GM21390 (cell line): ENCODE data around the gene NHS.

Experiments used
- ATAC-seq: cut with Tn5 transposase; IDR thresholded peaks from one replicate; pipeline ENCODE4 v1.9.1; 2021; ENCODE audit not compliant: unreplicated experiment

NHS gene

GRCh38 chrX:17616936-17617335 lies 241.9 kb downstream of the NHS start:
- no peak for ATAC-seq

DNA sequence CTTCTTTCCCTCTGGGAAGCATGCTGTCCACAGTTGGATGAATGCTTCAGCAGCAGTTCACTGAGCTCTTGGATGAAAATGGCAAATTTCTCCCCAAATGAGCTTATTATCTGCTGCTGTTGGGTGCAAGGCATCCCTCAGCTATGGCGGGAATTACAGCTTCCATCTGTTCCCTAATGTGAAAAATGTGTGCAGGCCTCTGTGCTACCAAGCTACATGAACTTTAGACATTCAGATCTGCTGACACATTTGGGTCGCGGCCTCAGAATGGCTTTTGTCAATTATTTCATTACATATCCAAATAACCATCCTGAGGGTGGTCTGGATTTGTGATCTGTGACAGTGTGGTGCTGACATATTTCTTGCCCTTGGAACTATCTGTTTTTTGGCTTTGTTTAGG lies 242.8 kb downstream of the NHS start:
- ATAC-seq, result no peak

GRCh38 chrX:17621566-17622270 lies 246.7 kb downstream of the NHS start:
- ATAC-seq, result no peak

DNA sequence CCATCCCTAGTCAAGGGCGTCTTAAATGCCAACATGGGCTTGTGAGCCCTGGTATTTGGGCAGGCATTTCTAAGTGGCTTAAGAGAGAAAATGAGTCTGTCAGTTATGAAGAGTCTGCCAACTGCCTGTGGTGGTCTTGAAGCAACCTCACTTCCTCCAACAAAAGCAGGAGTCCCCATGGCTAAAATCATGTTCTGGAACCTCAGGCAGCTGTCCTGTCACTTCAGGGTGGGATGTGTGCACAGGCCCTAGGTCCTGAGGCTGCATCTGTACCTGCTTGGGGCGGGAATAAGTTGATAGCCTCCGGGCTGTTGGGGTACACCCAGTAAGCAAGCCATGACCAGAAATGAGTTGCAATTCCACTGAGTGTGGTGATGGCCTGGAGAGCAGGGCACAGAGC lies 247.3 kb downstream of the NHS start:
- ATAC-seq, result no peak

GRCh38 chrX:17623750-17624149 lies 248.8 kb downstream of the NHS start:
- ATAC-seq, result no peak

- ATAC-seq, result no peak
These were observed 252.0 kb downstream of the NHS start for GRCh38 chrX:17627026-17627425.

GRCh38 chrX:17628976-17629375 lies 254.0 kb downstream of the NHS start:
- no peak for ATAC-seq

GRCh38 chrX:17629519-17629918 lies 254.5 kb downstream of the NHS start:
- no peak for ATAC-seq

- ATAC-seq, result no peak
These were observed 256.6 kb downstream of the NHS start for GRCh38 chrX:17631647-17632046.

DNA sequence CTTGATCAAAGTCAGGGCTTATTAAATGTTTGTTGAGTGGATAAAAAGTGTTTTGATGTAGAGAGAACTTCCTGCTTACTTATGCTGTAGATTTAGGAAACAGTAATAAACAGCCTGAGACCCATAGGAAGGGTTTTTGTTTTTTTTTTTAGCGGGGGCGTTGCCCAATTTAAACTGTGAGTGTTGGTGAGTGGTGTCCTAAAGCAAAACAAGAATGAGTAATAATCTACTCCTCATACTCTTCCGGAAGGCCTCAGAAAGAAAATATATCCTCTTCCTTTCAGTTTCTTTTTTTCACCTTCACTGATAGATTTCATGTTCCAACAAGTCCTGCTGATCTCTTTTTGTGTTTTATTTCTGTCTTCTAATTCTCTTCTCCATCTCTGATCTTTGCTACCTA lies 257.9 kb downstream of the NHS start:
- ATAC-seq, result peak; percentile 80

DNA sequence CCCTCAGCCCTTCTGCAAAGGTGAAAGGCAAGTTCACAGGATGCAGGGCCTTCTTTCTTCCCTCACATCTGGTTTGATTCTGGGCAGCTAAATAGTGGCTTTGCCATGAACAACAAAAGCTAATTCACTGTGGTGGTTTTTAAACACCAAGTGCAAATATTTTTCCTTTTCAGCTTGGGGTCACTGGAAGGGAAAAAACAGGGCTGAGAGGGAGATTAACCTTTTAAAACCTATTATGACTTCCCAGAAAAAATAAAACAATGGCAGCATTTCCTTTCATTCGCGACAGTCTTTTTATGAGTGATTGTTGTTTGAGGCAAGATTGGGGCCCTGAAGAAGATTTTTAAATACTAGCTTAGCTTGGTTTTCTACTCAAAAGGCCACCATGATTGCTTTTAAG lies 258.5 kb downstream of the NHS start:
- no peak for ATAC-seq

- ATAC-seq, result no peak
These were observed 259.7 kb downstream of the NHS start for GRCh38 chrX:17634542-17635207.

- ATAC-seq, result no peak
These were observed 260.2 kb downstream of the NHS start for GRCh38 chrX:17635231-17635630.

- no peak for ATAC-seq
These were observed 262.2 kb downstream of the NHS start for GRCh38 chrX:17637235-17637634.

GRCh38 chrX:17638731-17639130 lies 263.7 kb downstream of the NHS start:
- no peak for ATAC-seq

DNA sequence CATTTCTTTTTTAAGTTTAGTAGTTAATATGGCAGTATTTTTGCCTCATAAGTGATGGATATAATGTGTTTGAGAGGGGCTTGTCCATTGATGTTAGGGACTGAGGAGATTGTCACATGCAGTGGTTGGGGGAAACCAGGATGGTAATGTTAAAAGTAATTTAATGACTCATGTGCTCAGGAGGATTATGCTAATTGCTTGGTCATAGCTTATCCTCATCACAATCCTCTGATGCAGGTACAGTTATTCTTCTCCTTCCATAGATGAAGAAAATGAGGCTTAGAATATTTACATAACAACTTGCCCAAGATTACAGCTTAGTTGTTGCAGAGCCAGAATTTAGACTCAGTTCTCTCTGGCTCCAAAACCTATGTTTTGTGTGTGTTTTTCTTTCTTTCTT lies 267.9 kb downstream of the NHS start:
- ATAC-seq, result no peak

- ATAC-seq, result no peak
These were observed 268.5 kb downstream of the NHS start for GRCh38 chrX:17643528-17643927.

DNA sequence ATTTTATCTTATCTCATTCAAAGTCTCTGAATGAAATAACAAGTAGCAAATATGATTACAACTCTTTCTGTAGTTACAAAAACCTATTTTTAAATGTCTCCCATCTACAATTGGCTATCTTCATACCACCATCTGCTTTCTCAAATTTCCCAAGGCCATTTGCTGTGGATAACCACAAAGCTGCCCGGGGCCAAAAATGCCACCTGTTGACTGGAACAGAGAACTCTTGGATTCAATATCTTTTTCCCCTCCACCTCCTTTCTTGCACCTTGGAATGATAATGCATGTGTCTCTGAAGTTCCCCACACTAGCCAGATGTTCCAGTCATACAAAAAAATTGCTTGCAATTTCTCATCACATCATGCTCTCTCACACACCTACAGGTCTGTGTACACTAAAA lies 269.0 kb downstream of the NHS start:
- no peak for ATAC-seq

- no peak for ATAC-seq
These were observed 279.1 kb downstream of the NHS start for GRCh38 chrX:17654116-17654515.

DNA sequence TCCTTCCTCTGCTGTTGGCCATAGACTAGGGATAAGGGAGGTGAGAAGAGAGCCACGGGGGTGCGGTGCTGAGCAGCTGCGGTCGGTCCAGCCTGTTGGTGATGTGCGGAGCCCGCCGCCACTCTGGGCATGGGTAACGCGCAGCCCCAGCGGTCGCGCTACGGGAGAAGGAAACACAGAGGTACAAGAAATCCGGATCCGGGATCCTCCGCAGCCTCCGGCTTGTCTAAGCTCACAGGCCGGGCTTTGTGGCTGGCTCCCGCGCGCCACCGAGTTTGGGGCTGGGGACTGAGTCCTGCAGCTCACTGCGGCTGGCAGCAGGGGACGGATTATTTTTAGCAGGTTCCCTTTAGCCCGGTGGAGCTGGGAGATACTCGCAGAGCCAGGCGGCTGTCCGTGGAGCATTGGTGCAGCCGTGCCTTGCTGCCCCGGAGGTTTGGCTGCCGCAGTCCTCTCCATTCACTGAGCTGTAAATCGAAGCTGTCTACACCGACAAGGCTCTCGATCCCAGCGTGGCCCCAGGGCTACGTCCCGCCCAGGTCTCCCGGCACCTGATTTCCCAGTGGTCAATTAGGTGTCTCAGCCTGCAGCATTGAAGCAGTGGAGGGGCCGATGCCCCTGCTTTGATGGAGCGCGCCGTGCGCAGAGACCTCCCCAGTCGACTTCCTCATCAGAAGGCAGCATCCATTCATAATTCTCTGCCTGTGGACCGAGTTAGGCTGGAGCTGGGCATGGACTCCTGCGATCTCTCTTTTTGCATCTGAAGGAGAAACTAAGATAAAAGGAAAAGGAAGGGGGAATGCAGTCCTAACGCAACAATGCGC lies 280.4 kb downstream of the NHS start:
- ATAC-seq, result no peak

- ATAC-seq, result no peak
These were observed 281.0 kb downstream of the NHS start for GRCh38 chrX:17656035-17656418.

DNA sequence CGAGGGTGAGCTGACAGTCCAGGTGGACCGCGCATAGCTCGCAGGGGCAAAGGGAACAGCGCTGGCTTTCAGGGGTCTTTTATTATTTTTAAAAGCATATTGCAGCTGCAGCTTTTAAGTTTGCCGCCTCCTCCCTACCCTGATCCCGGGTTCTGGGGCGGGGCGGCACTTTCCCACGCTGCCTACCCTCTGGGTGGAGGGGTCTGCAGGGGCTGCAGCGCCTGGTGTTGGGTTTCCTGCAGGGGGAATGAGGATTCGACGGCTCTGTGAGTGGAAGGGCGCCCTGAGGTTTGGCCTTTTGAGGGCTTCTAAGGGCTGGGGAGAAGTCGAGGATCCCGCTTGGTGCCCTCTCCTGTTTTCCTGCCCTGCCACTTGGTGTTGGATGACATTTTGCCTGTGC lies 281.6 kb downstream of the NHS start:
- no peak for ATAC-seq
